Trophoblast cell (in vitro differentiated cells and primary cell): ENCODE results near the gene EEF1AKMT4.

Source experiments
- DNase-seq, 2 donors: peaks; one replicate each; pipeline ENCODE4 v3.0.0-alpha.2; 2016
- H2AFZ ChIP-seq: 2 replicates; pipeline ENCODE4 v1.6.1; 2013; ENCODE audit warnings: low read length, moderate library complexity, mild to moderate bottlenecking; ENCODE audit not compliant: insufficient read depth, poor library complexity
- H2AK5ac ChIP-seq: 2 replicates; pipeline ENCODE4 v1.6.1; 2013; ENCODE audit warnings: mild to moderate bottlenecking, low read length
- H2BK120ac ChIP-seq: 2 replicates; pipeline ENCODE4 v1.6.1; 2013; ENCODE audit warnings: low read length, mild to moderate bottlenecking, moderate library complexity; ENCODE audit not compliant: insufficient read depth, poor library complexity
- H2BK12ac ChIP-seq: 2 replicates; pipeline ENCODE4 v1.6.1; 2013; ENCODE audit warnings: mild to moderate bottlenecking, low read length, moderate library complexity
- H2BK5ac ChIP-seq: 2 replicates; pipeline ENCODE4 v1.6.1; 2013; ENCODE audit warnings: low read length, low read depth, moderate library complexity, mild to moderate bottlenecking; ENCODE audit not compliant: poor library complexity
- H3K14ac ChIP-seq: 2 replicates; pipeline ENCODE4 v1.6.1; 2013; ENCODE audit warnings: mild to moderate bottlenecking, low read length
- H3K18ac ChIP-seq: 2 replicates; pipeline ENCODE4 v1.6.1; 2013; ENCODE audit warnings: mild to moderate bottlenecking, low read length
- H3K23ac ChIP-seq: 2 replicates; pipeline ENCODE4 v1.6.1; 2013; ENCODE audit warnings: low read length
- H3K27ac ChIP-seq: 2 replicates; pipeline ENCODE4 v1.5.1; 2013; ENCODE audit warnings: low read depth, mild to moderate bottlenecking, inconsistent platforms, low read length, moderate library complexity
- H3K27me3 ChIP-seq: 2 replicates; pipeline ENCODE4 v1.6.1; 2013; ENCODE audit warnings: inconsistent platforms, mild to moderate bottlenecking, low read length, moderate library complexity; ENCODE audit not compliant: insufficient read depth
- H3K36me3 ChIP-seq, 2 experiments: 1 replicate in 1 of 2; 2 replicates in 1 of 2; pipeline ENCODE4 v1.6.1; 2013; ENCODE audit warnings: low read length in 2 of 2, mild to moderate bottlenecking in 2 of 2, moderate library complexity in 1 of 2; ENCODE audit not compliant: insufficient read depth in 2 of 2, control insufficient read depth in 1 of 2
- H3K4ac ChIP-seq: 2 replicates; pipeline ENCODE4 v1.6.1; 2013; ENCODE audit warnings: low read depth, mild to moderate bottlenecking, low read length, moderate library complexity
- H3K4me1 ChIP-seq, 2 experiments: 1 replicate in 1 of 2; 2 replicates in 1 of 2; pipeline ENCODE4 v1.6.1; 2013; ENCODE audit warnings: low read length in 2 of 2, mild to moderate bottlenecking in 2 of 2, moderate library complexity in 1 of 2; ENCODE audit not compliant: insufficient read depth in 2 of 2, control insufficient read depth in 1 of 2
- H3K4me2 ChIP-seq: 2 replicates; pipeline ENCODE4 v1.6.1; 2013; ENCODE audit warnings: inconsistent platforms, mild to moderate bottlenecking, low read length, moderate library complexity
- H3K4me3 ChIP-seq: 2 replicates; pipeline ENCODE4 v1.5.1; 2013; ENCODE audit warnings: mild to moderate bottlenecking, low read depth, low read length, inconsistent platforms
- H3K79me1 ChIP-seq: one replicate; pipeline ENCODE4 v1.6.1; 2013; ENCODE audit warnings: low read length
- H3K79me2 ChIP-seq: 2 replicates; pipeline ENCODE4 v1.6.1; 2013; ENCODE audit warnings: low read length, mild to moderate bottlenecking; ENCODE audit not compliant: control insufficient read depth, insufficient read depth, poor library complexity
- H3K9ac ChIP-seq: 2 replicates; pipeline ENCODE4 v1.6.1; 2013; ENCODE audit warnings: mild to moderate bottlenecking, low read length
- H3K9me3 ChIP-seq: 2 replicates; pipeline ENCODE4 v1.6.1; 2013; ENCODE audit warnings: low read depth, mild to moderate bottlenecking, control low read depth, inconsistent platforms, low read length; ENCODE audit not compliant: insufficient read depth
- H4K12ac ChIP-seq: 2 replicates; pipeline ENCODE4 v1.6.1; 2013; ENCODE audit warnings: low read depth, mild to moderate bottlenecking, low read length, moderate library complexity
- H4K8ac ChIP-seq: 2 replicates; pipeline ENCODE4 v1.6.1; 2013; ENCODE audit warnings: low read depth, mild to moderate bottlenecking, low read length, moderate library complexity
- H4K91ac ChIP-seq: one replicate; pipeline ENCODE4 v1.6.1; 2013; ENCODE audit warnings: low read depth, mild to moderate bottlenecking, low read length, moderate library complexity
- WGBS: extraction: QIAGEN DNeasy Blood & Tissue Kit; methylation state at CpG from one replicate; pipeline ENCODE4 v1.1.7; 2013; ENCODE audit warnings: missing lambda C conversion rate; ENCODE audit not compliant: insufficient read length, insufficient coverage; ENCODE audit errors: extremely low coverage; 5-methylcytosine and 5-hydroxymethylcytosine counted together

Gene EEF1AKMT4

GRCh38 chr3:184275961-184276910 lies 26.8 kb downstream of the EEF1AKMT4 start, which contains the start of gene ECE2:
TSS of gene ECE2 (plus strand) at chr3:184276022. CDS start at chr3:184276154, 132 bp downstream.
- Histone ChIP-seq H2BK5ac (no peak within 1 kb of the TSS), H3K14ac (no peak within 1 kb of the TSS), H3K36me3 (no peaks in the 10 kb centered on the region), H3K23ac (no peak within 1 kb of the TSS), H4K12ac (no peak within 1 kb of the TSS), H3K4me3 (peak within 1 kb of the TSS; percentile 55), H3K9me3 (peaks cover 7% of the 10 kb centered on the region), H3K4me2 (no peak within 1 kb of the TSS), H3K27ac (no peak within 1 kb of the TSS), H2AK5ac (no peak within 1 kb of the TSS), H2BK12ac (no peak within 1 kb of the TSS), H3K4ac (no peak within 1 kb of the TSS), H3K79me2 (no peaks in the 10 kb centered on the region), H4K91ac (no peak within 1 kb of the TSS), H3K9ac (no peak within 1 kb of the TSS), H4K8ac (no peak within 1 kb of the TSS), H3K4me1 (no peaks in the 10 kb centered on the region), H2BK120ac (no peak within 1 kb of the TSS), H3K18ac (no peak within 1 kb of the TSS), H2AFZ (no peak within 1 kb of the TSS), H3K27me3 (peaks cover 25% of the 10 kb centered on the region), H3K79me1 (no peaks in the 10 kb centered on the region)
- no peak for DNase-seq
- no CpG with 5 or more reads among the region's 65 CpGs for WGBS

GRCh38 chr3:184277366-184277765 lies 27.9 kb downstream of the EEF1AKMT4 start:
- no peak overlapping the region for H2AK5ac ChIP-seq
- peaks cover 7% of the 10 kb centered on the region for H3K9me3 ChIP-seq
- no peak overlapping the region for H2BK12ac ChIP-seq
- H3K27ac ChIP-seq = no peak overlapping the region
- H3K79me1 ChIP-seq = no peaks in the 10 kb centered on the region
- H4K12ac ChIP-seq = no peak overlapping the region
- no peak overlapping the region for H2BK120ac ChIP-seq
- no peak overlapping the region for H3K4me2 ChIP-seq
- no peak overlapping the region for H3K4me3 ChIP-seq
- no peak overlapping the region for H4K91ac ChIP-seq
- H2AFZ ChIP-seq = no peak overlapping the region
- DNase-seq = no peak
- H3K4ac ChIP-seq = no peak overlapping the region
- no peak overlapping the region for H3K9ac ChIP-seq
- no peak overlapping the region for H2BK5ac ChIP-seq
- H3K14ac ChIP-seq = no peak overlapping the region
- no peaks in the 10 kb centered on the region for H3K36me3 ChIP-seq
- no CpG with 5 or more reads among the region's 6 CpGs for WGBS
- no peaks in the 10 kb centered on the region for H3K4me1 ChIP-seq
- peaks cover 25% of the 10 kb centered on the region for H3K27me3 ChIP-seq
- H4K8ac ChIP-seq = no peak overlapping the region
- H3K79me2 ChIP-seq = no peaks in the 10 kb centered on the region
- no peak overlapping the region for H3K18ac ChIP-seq
- no peak overlapping the region for H3K23ac ChIP-seq

- H3K9me3 ChIP-seq = peaks cover 2% of the 10 kb centered on the region
- no peak overlapping the region for H3K4me3 ChIP-seq
- no peak overlapping the region for H3K4me2 ChIP-seq
- H4K12ac ChIP-seq = no peak overlapping the region
- H2BK120ac ChIP-seq = no peak overlapping the region
- no peaks in the 10 kb centered on the region for H3K4me1 ChIP-seq
- H4K91ac ChIP-seq = no peak overlapping the region
- no peak overlapping the region for H3K14ac ChIP-seq
- no peak overlapping the region for H2BK12ac ChIP-seq
- no peak overlapping the region for H4K8ac ChIP-seq
- H3K36me3 ChIP-seq = no peaks in the 10 kb centered on the region
- no peak overlapping the region for H2BK5ac ChIP-seq
- H3K27me3 ChIP-seq = peaks cover 2% of the 10 kb centered on the region
- no peak for DNase-seq
- H3K4ac ChIP-seq = no peak overlapping the region
- no peaks in the 10 kb centered on the region for H3K79me1 ChIP-seq
- no peaks in the 10 kb centered on the region for H3K79me2 ChIP-seq
- H2AFZ ChIP-seq = no peak overlapping the region
- WGBS = no CpG with 5 or more reads among the region's 4 CpGs
- H2AK5ac ChIP-seq = no peak overlapping the region
- H3K9ac ChIP-seq = no peak overlapping the region
- H3K27ac ChIP-seq = no peak overlapping the region
- no peak overlapping the region for H3K23ac ChIP-seq
- H3K18ac ChIP-seq = no peak overlapping the region
These were observed 33.5 kb downstream of the EEF1AKMT4 start for GRCh38 chr3:184282941-184283340.

GRCh38 chr3:184283681-184284080 lies 34.2 kb downstream of the EEF1AKMT4 start:
- Histone ChIP-seq H3K27me3 (no peaks in the 10 kb centered on the region), H3K4ac (no peak overlapping the region), H2BK120ac (no peak overlapping the region), H3K4me3 (no peak overlapping the region), H3K79me2 (no peaks in the 10 kb centered on the region), H3K4me1 (no peaks in the 10 kb centered on the region), H3K9me3 (peaks cover 2% of the 10 kb centered on the region), H2BK12ac (no peak overlapping the region), H3K79me1 (no peaks in the 10 kb centered on the region), H2AK5ac (no peak overlapping the region), H3K9ac (no peak overlapping the region), H3K14ac (no peak overlapping the region), H3K18ac (no peak overlapping the region), H3K36me3 (no peaks in the 10 kb centered on the region), H3K23ac (no peak overlapping the region), H4K91ac (no peak overlapping the region), H3K27ac (no peak overlapping the region), H4K12ac (no peak overlapping the region), H2BK5ac (no peak overlapping the region), H4K8ac (no peak overlapping the region), H2AFZ (no peak overlapping the region), H3K4me2 (no peak overlapping the region)
- no peak for DNase-seq
- WGBS = no CpG with 5 or more reads among the region's 8 CpGs
